Measurements from ENCODE around the gene SMIM43. TPM values are rescaled to one million over a fixed set of nuclear protein-coding genes. Genes with fewer than 3 reads are reported as not detected.

The SMIM43 gene
- total RNA-seq, 1 experiment from 2014 or later = 1.2 TPM

- Histone ChIP-seq H3K79me1 (ENCODE audit: insufficient read depth, low read depth, low read length, poor library complexity, severe bottlenecking) (no peaks in the 10 kb centered on the region), H2BK5ac (ENCODE audit: insufficient read length, low read length) (peak within 1 kb of the TSS; percentile 42), H3K9me3 (ENCODE audit: control insufficient read depth, low read depth, low read length) (no peaks in the 10 kb centered on the region), H2AFZ (ENCODE audit: low read length) (no peak within 1 kb of the TSS), H3K14ac (ENCODE audit: insufficient read depth, low read length) (peak within 1 kb of the TSS; percentile 97), H3K79me2 (ENCODE audit: insufficient read depth, low read length) (peaks cover 4% of the 10 kb centered on the region; the same call in 1 of the 2 replicates), H3K4me1 (ENCODE audit: insufficient read depth, low read length) (no peaks in the 10 kb centered on the region), H3K4me2 (ENCODE audit: insufficient read depth, insufficient read length, low read length) (peak within 1 kb of the TSS; percentile 93), H3K23me2 (ENCODE audit: insufficient read length, low read depth, low read length, poor library complexity, severe bottlenecking) (peaks cover 7% of the 10 kb centered on the region), H2BK120ac (ENCODE audit: low read depth, low read length, poor library complexity, severe bottlenecking) (peak within 1 kb of the TSS; percentile 74), H3T11ph (ENCODE audit: low read length) (peak within 1 kb of the TSS; percentile 30), H4K20me1 (ENCODE audit: control insufficient read depth, insufficient read depth, insufficient read length) (no peaks in the 10 kb centered on the region), H4K5ac (ENCODE audit: insufficient read length, low read depth, low read length) (peak within 1 kb of the TSS; percentile 86), H2AK5ac (ENCODE audit: insufficient read length, low read length) (peak within 1 kb of the TSS; percentile 16), H3K9ac (ENCODE audit: extremely low read depth, insufficient read length, low read length) (peak within 1 kb of the TSS; percentile 100), H3K18ac (ENCODE audit: insufficient read length, low read depth, low read length) (peak within 1 kb of the TSS; percentile 99), H4K91ac (ENCODE audit: insufficient read length, low read depth, low read length) (no peak within 1 kb of the TSS), H2BK20ac (ENCODE audit: low read depth, low read length, poor library complexity, severe bottlenecking) (no peak within 1 kb of the TSS), H2BK12ac (ENCODE audit: insufficient read length, low read depth, low read length) (no peak within 1 kb of the TSS), H3K56ac (ENCODE audit: insufficient read length, low read depth, low read length) (peak within 1 kb of the TSS; percentile 58), H3K27me3 (ENCODE audit: insufficient read depth, low read length) (no peaks in the 10 kb centered on the region), H3K23ac (ENCODE audit: insufficient read length, low read depth, low read length) (no peak within 1 kb of the TSS), H3K27ac (ENCODE audit: insufficient read length, low read depth, low read length) (peak within 1 kb of the TSS; percentile 61), H3K4ac (ENCODE audit: low read depth, low read length) (peak within 1 kb of the TSS; percentile 73; the same call in 1 of the 2 replicates), H2BK15ac (ENCODE audit: low read depth, low read length) (no peak within 1 kb of the TSS), H4K8ac (replicated peaks; ENCODE audit: insufficient read length, low read depth, low read length) (no peak within 1 kb of the TSS)
- TF ChIP-seq CTCF (conservative IDR thresholded peaks at IDR 0.05) = no peak
- H3K4me1 Mint-ChIP-seq = peaks cover 20 to 31% of the 10 kb centered on the region in 2 experiments
- H3K4me3 Mint-ChIP-seq = peak within 1 kb of the TSS; percentile 91 to 92
- no CpG with 5 or more reads among the region's 48 CpGs for WGBS (ENCODE audit: extremely low coverage, insufficient read length, low lambda C conversion rate)
- peak; percentile 92 for DNase-seq
- H3K9me3 Mint-ChIP-seq = no peaks in the 10 kb centered on the region
- H3K36me3 Mint-ChIP-seq (ENCODE audit: insufficient read depth in 1 of 3, low read depth in 3 of 3) = peaks cover 21 to 41% (median 32%) of the 10 kb centered on the region in 3 experiments
- no peaks in the 10 kb centered on the region for H3K27me3 Mint-ChIP-seq (ENCODE audit: low read depth)
- peak within 1 kb of the TSS; percentile 97 to 99 (median 97) for H3K27ac Mint-ChIP-seq
Observed at GRCh38 chr4:121800961-121801714, 36.2 kb upstream of the SMIM43 start, which contains the start of gene EXOSC9. Gene EXOSC9 (plus strand): TSS chr4:121801323. CDS start chr4:121801425, 102 bp downstream.

Measured in H9 (cell line).